CD4-positive, alpha-beta T cell treated with Interleukin-1 beta for 1 hour (primary cell): Measurements from ENCODE around the gene TREH.

Experiments used
- DNase-seq, 2 donors: peaks; one replicate each; pipeline ENCODE4 v3.0.0-alpha.2; 2020 to 2022

TREH gene

GRCh38 chr11:118609380-118610224 is 69.8 kb downstream of the TREH start:
- DNase-seq, result peak; percentile 38

- peak; percentile 86 to 91 for DNase-seq
Measured at GRCh38 chr11:118608360-118609227, 70.9 kb downstream of the TREH start.

- peak; percentile 43 to 51 for DNase-seq
Measured at GRCh38 chr11:118607401-118608359, 71.8 kb downstream of the TREH start, which contains the start of gene PHLDB1. Gene PHLDB1 (plus strand): TSS chr11:118607615. CDS start chr11:118613837, 6,222 bp downstream.
